GM23248 (cell line): ENCODE measurements around the gene NUDT9. TPM values are rescaled to one million over a fixed set of nuclear protein-coding genes. Genes with fewer than 3 reads are reported as not detected.

Experiments
- DNase-seq: peaks from one replicate; pipeline ENCODE4 v3.0.0-alpha.2; 2015
- H2AFZ ChIP-seq: fragments of 200-600 bp; sonication (generic); 2 replicates; pipeline ENCODE4 v1.6.1; 2016; ENCODE audit warnings: antibody characterized with exemption
- H3F3A ChIP-seq: fragments of 200-600 bp; sonication (generic); 2 replicates; pipeline ENCODE4 v1.6.1; 2016; ENCODE audit warnings: mild to moderate bottlenecking, antibody characterized with exemption, mixed run types; ENCODE audit not compliant: insufficient read depth
- H3K27ac ChIP-seq: fragments of 200-600 bp; sonication (generic); 2 replicates; pipeline ENCODE4 v1.5.1; 2016; ENCODE audit warnings: mild to moderate bottlenecking
- H3K27me3 ChIP-seq: fragments of 200-600 bp; sonication (generic); replicated peaks from 2 replicates; pipeline ENCODE4 v1.6.1; 2016; ENCODE audit warnings: mild to moderate bottlenecking; ENCODE audit not compliant: insufficient read depth
- H3K36me3 ChIP-seq: fragments of 200-600 bp; sonication (generic); 2 replicates; pipeline ENCODE4 v1.6.1; 2016; ENCODE audit warnings: low read depth, mild to moderate bottlenecking
- H3K4me1 ChIP-seq: fragments of 200-600 bp; sonication (generic); 2 replicates; pipeline ENCODE4 v1.6.1; 2016; ENCODE audit warnings: mild to moderate bottlenecking; ENCODE audit not compliant: insufficient read depth
- H3K4me2 ChIP-seq: fragments of 200-600 bp; sonication (generic); one replicate; pipeline ENCODE4 v1.6.1; 2016; ENCODE audit warnings: mild to moderate bottlenecking; ENCODE audit not compliant: unreplicated experiment
- H3K4me3 ChIP-seq: fragments of 200-600 bp; sonication (generic); 2 replicates; pipeline ENCODE4 v1.5.1; 2016; ENCODE audit warnings: mild to moderate bottlenecking
- H3K79me2 ChIP-seq: fragments of 200-600 bp; sonication (generic); 2 replicates; pipeline ENCODE4 v1.6.1; 2016; ENCODE audit warnings: mild to moderate bottlenecking; ENCODE audit not compliant: insufficient read depth
- H3K9ac ChIP-seq: fragments of 200-600 bp; sonication (generic); 2 replicates; pipeline ENCODE4 v1.6.1; 2016; ENCODE audit warnings: mild to moderate bottlenecking
- H3K9me2 ChIP-seq: fragments of 200-600 bp; sonication (generic); 2 replicates; pipeline ENCODE4 v1.6.1; 2016; ENCODE audit warnings: mixed run types, mild to moderate bottlenecking, moderate library complexity; ENCODE audit not compliant: insufficient read depth
- H3K9me3 ChIP-seq: fragments of 200-600 bp; sonication (generic); one replicate; pipeline ENCODE4 v1.6.1; 2017; ENCODE audit warnings: low read depth
- H4K20me1 ChIP-seq: fragments of 200-600 bp; sonication (generic); 2 replicates; pipeline ENCODE4 v1.6.0; 2016; ENCODE audit not compliant: insufficient read depth
- EZH2 ChIP-seq: fragments of 200-600 bp; sonication (generic); IDR thresholded peaks from 2 replicates; pipeline ENCODE4 v1.6.1; 2018; ENCODE audit warnings: antibody characterized with exemption, mild to moderate bottlenecking; ENCODE audit not compliant: insufficient read depth, poor library complexity, severe bottlenecking
- EZH2phosphoT487 ChIP-seq: fragments of 200-600 bp; sonication (generic); IDR thresholded peaks from 2 replicates; pipeline ENCODE4 v1.6.1; 2018; ENCODE audit warnings: antibody characterized with exemption, moderate library complexity, mild to moderate bottlenecking, low read depth; ENCODE audit not compliant: insufficient read depth
- WGBS, 2 experiments: methylation state at CpG; one replicate each; pipeline ENCODE4 v1.1.6; 2015 to 2017; ENCODE audit warnings: low lambda C conversion rate in 2 of 2, low coverage in 1 of 2; ENCODE audit errors: missing lambda C conversion rate in 2 of 2; 5-methylcytosine and 5-hydroxymethylcytosine counted together
- in situ Hi-C: fragments of 300-500 bp; cut with MboI; formaldehyde crosslinking; loops from 2 replicates; pipeline ENCODE4 v1.15.0; 2020
- polyA plus RNA-seq: library from polyadenylated mRNA; unstranded; fragments of >200 nt; fragmentation: Nextera tagmentation; extraction: Ambion mirVana; gene quantifications from 2 replicates; pipeline ENCODE4 v1.2.1, GENCODE V29; 2016
- small RNA-seq: library from RNA; depleted of rRNA; stranded (forward); fragments of <200 nt; gene quantifications from one replicate; pipeline ENCODE3, GENCODE V24; 2014; ENCODE audit warnings: low read depth, low replicate concordance
- total RNA-seq: library from RNA; depleted of rRNA; stranded (reverse); fragments of >200 nt; shearing (Covaris generic); gene quantifications from 2 replicates; pipeline ENCODE4 v1.2.3, GENCODE V29; 2014; rRNA removed

The NUDT9 gene
- total and polyA plus RNA-seq, 2 experiments from 2014 or later = 11.2 to 34.8 TPM

DNA sequence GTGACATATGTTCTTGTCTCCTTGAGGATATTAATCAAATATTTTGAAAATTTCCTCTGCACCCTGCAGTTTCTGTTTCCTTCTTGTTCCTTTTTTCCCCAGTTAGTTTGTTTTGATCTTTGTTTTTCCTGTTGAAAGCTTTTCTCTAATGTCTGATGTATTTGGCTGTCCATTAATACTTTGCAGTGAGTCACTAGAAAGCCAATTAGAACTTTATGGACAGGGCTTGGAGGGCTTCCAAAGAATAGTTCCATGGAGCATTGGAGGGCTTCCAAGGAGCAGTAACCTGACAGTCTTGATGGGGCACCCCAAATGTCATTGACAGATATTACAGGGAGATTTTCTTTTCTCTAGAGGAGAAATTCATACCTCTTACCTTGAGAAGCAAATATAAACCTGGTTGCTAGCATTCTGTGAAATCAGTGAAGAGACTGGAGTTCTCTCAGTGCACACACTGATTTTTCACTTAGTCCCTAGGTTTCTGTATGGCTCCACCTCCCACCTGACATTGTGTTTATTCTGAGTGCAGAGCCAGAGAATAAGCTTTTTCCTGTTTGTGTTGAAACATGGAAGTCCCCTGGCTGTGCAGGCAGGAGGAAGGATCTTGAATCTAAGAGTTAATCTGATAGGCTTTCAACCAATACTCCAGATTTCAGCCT lies 80.3 kb downstream of the NUDT9 start:
- H3K9me2 ChIP-seq = no peaks in the 10 kb centered on the region
- peaks cover 27% of the 10 kb centered on the region for H3K4me1 ChIP-seq
- TF ChIP-seq EZH2 (no peak), EZH2phosphoT487 (no peak)
- H3K27me3 ChIP-seq = no peaks in the 10 kb centered on the region
- no peak overlapping the region for H3K4me3 ChIP-seq
- H3K9ac ChIP-seq = no peak overlapping the region
- no peak overlapping the region for H2AFZ ChIP-seq
- H3K4me2 ChIP-seq = no peak overlapping the region
- H3K27ac ChIP-seq = no peak overlapping the region
- no peaks in the 10 kb centered on the region for H3K36me3 ChIP-seq
- no peaks in the 10 kb centered on the region for H3K9me3 ChIP-seq
- peaks cover 25% of the 10 kb centered on the region for H3F3A ChIP-seq
- DNase-seq = peak; percentile 18
- in situ Hi-C loops = no loop called here
- H3K79me2 ChIP-seq = no peaks in the 10 kb centered on the region
- no peaks in the 10 kb centered on the region for H4K20me1 ChIP-seq

DNA sequence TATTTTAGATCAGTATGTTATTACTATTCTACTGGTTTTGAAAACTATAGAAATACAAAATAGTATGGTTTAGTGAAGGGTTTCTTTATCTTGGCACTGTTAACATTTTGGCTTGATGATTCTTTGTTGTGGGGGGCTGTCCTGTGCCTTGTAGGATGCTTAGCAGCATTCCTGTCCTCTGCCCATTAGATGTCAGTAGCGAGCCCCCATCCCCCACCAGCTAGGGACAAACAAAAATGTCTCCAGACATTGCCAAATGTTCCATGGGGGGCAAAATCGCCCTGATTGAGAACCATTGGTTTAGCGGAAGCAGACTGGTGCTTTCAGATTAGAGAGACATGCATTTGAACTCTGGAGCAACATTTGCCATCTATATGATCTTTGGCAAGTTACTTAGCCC lies 83.5 kb downstream of the NUDT9 start:
- Histone ChIP-seq H3K27ac (no peak overlapping the region), H3K9me3 (no peaks in the 10 kb centered on the region), H3K27me3 (no peaks in the 10 kb centered on the region), H3K9ac (no peak overlapping the region), H3K36me3 (no peaks in the 10 kb centered on the region), H3K4me2 (no peak overlapping the region), H3K9me2 (no peaks in the 10 kb centered on the region), H3F3A (peaks cover 18% of the 10 kb centered on the region), H3K4me3 (no peak overlapping the region), H4K20me1 (no peaks in the 10 kb centered on the region), H3K79me2 (no peaks in the 10 kb centered on the region), H2AFZ (no peak overlapping the region), H3K4me1 (peaks cover 25% of the 10 kb centered on the region)
- WGBS, 2 experiments = 86 to 98% methylated on average over 3 of the region's 3 CpGs
- no peak for DNase-seq
- in situ Hi-C loops = no loop called here
- TF ChIP-seq EZH2phosphoT487 = no peak
- TF ChIP-seq EZH2 = no peak

DNA sequence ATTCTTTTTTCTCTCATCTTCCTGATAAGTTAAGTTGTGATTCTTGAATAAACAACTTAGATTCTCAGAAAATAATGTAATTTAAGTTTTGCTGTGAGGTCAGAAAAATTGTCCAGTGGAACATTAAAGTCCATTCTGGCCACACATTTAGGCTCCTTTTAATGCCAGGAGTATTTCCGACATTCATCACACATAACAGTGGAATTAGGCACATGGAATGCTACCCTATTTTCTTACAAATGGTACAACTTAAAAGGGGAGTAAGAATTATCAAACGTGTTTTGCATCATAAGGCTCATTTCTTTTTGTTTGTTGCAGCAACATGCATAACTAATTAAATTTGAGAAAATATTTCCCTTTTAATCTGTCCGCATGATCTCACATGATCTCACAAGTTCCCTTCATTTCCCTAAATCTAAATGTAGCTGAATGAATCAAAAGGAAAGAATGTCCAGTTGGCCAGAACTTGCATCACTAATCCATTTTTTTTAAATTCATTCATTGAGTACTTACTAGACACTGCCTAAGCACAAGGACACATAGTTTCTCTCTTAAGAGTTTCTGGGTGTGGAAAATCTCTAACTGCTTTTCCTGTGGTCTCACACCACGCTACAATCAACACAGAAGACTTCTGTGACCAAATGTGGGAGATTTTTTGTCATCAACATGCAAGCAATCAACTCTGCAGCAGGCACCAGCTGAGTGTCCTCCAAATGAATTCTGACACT lies 84.8 kb downstream of the NUDT9 start:
- DNase-seq = peak; percentile 91
- H4K20me1 ChIP-seq = no peaks in the 10 kb centered on the region
- peak overlapping the region; percentile 53; the same call in 1 of the 2 replicates for H3K9ac ChIP-seq
- H3K27me3 ChIP-seq = no peaks in the 10 kb centered on the region
- H3K27ac ChIP-seq = peak overlapping the region; percentile 83
- H3F3A ChIP-seq = peaks cover 18% of the 10 kb centered on the region
- in situ Hi-C loops = no loop called here
- H3K4me3 ChIP-seq = peak overlapping the region; percentile 52
- H3K79me2 ChIP-seq = no peaks in the 10 kb centered on the region
- H3K4me2 ChIP-seq = peak overlapping the region; percentile 60
- no peaks in the 10 kb centered on the region for H3K9me2 ChIP-seq
- no peaks in the 10 kb centered on the region for H3K36me3 ChIP-seq
- TF ChIP-seq EZH2phosphoT487 (no peak), EZH2 (no peak)
- 0% methylated on average over 4 of the region's 4 CpGs for WGBS, 2 experiments
- H2AFZ ChIP-seq = peak overlapping the region; percentile 35
- H3K9me3 ChIP-seq = no peaks in the 10 kb centered on the region
- H3K4me1 ChIP-seq = peaks cover 25% of the 10 kb centered on the region

Small RNA genes within 50 kb of the gene (small RNA-seq; reads per million reads assigned to genes)
- gene RN7SL681P = not detected

Other genes with a start within 250 kb of the NUDT9 start
- 6.7 and 7.9 TPM in 2 replicates for gene KLHL8, start 202.0 kb upstream of the NUDT9 start, total RNA-seq
- gene KLHL8, start 202.0 kb upstream of the NUDT9 start, polyA plus RNA-seq = 7.5 and 7.8 TPM in 2 replicates
- not detected in 2 replicates for gene HSD17B13, start 99.7 kb upstream of the NUDT9 start, total RNA-seq
- gene HSD17B13, start 99.7 kb upstream of the NUDT9 start, polyA plus RNA-seq = not detected in 2 replicates
- 37.0 and 44.6 TPM in 2 replicates for gene HSD17B11, start 31.4 kb upstream of the NUDT9 start, total RNA-seq
- 30.4 and 31.1 TPM in 2 replicates for gene HSD17B11, start 31.4 kb upstream of the NUDT9 start, polyA plus RNA-seq
- gene SPARCL1, start 106.8 kb downstream of the NUDT9 start, total RNA-seq = not detected in 2 replicates
- not detected in 2 replicates for gene SPARCL1, start 106.8 kb downstream of the NUDT9 start, polyA plus RNA-seq
- gene DSPP, start 186.0 kb downstream of the NUDT9 start, total RNA-seq = not detected in 2 replicates
- gene DSPP, start 186.0 kb downstream of the NUDT9 start, polyA plus RNA-seq = not detected in 2 replicates
- gene DMP1, start 227.7 kb downstream of the NUDT9 start, total RNA-seq = not detected in 2 replicates
- not detected in 2 replicates for gene DMP1, start 227.7 kb downstream of the NUDT9 start, polyA plus RNA-seq